K562 (cell line): ENCODE data around the gene NRXN3. TPM values are rescaled to one million over a fixed set of nuclear protein-coding genes. Genes with fewer than 3 reads are reported as not detected.

Source experiments
- ATAC-seq: fragments of 200-7000 bp; cut with Tn5 transposase; 3 replicates; pipeline ENCODE4 v1.9.1; 2020; ENCODE audit warnings: moderate library complexity
- BruUV-seq: library from RNA; stranded (reverse); fragments of 400-500 nt; replicated peaks from 2 replicates; lab custom pipeline; 2021; lab: Mats Ljungman, UMichigan
- CTCF ChIA-PET: fragments of 300-600 bp; formaldehyde crosslinking; extraction: SDS; loops from one replicate; lab custom pipeline; 2021; ENCODE audit warnings: low intra/inter-chr PET ratio; lab: Yijun Ruan, JAX
- POLR2A ChIA-PET: fragments of 300-600, 350-650 bp; sonication (Branson Sonifier 250); formaldehyde crosslinking; extraction: SDS; loops from one replicate; lab custom pipeline; 2021; ENCODE audit warnings: antibody characterized with exemption, inconsistent platforms; lab: Yijun Ruan, JAX
- DNase-seq, 4 experiments: peaks; one replicate each; pipeline versions ENCODE4 v3.0.0 to v3.0.0-alpha.2; 2011 to 2018; ENCODE audit warnings: low spot score in 3 of 4, mixed read lengths in 3 of 4; ENCODE audit errors: extremely low read depth in 1 of 4
- FAIRE-seq: peaks from 2 replicates; lab custom pipeline; 2011; peaks lifted over from hg19 to GRCh38; lab: Jason Lieb, UNC
- H2AFZ ChIP-seq: 2 replicates; pipeline ENCODE4 v1.6.0; 2011; ENCODE audit warnings: low read depth, low read length, control low read depth, inconsistent platforms
- H3K27ac ChIP-seq: fragments of 200-600 bp; 3 replicates; pipeline ENCODE4 v1.8.0; 2011; ENCODE audit warnings: low read depth, mild to moderate bottlenecking, control low read depth, inconsistent platforms, low read length, moderate library complexity, mixed read lengths; ENCODE audit errors: extremely low read depth
- H3K27me3 ChIP-seq, 2 experiments: fragments of 300-600 bp in 1 of 2; 2 replicates in 1 of 2; 3 replicates in 1 of 2; pipeline versions ENCODE4 v1.6.0 to v1.8.0; 2011; ENCODE audit warnings: inconsistent platforms in 2 of 2, low read length in 2 of 2, mild to moderate bottlenecking in 1 of 2, mixed read lengths in 1 of 2, moderate library complexity in 1 of 2; ENCODE audit not compliant: control insufficient read depth in 2 of 2, insufficient read depth in 2 of 2
- H3K36me3 ChIP-seq: fragments of 300-600 bp; 3 replicates; pipeline ENCODE4 v1.8.0; 2011; ENCODE audit warnings: mild to moderate bottlenecking, low read length, inconsistent platforms; ENCODE audit not compliant: control insufficient read depth, insufficient read depth
- H3K4me1 ChIP-seq, 2 experiments: fragments of 200-600 bp in 1 of 2; replicated peaks in 1 of 2; 2 replicates in 1 of 2; 3 replicates in 1 of 2; pipeline versions ENCODE4 v1.5.1 to v1.8.0; 2011; ENCODE audit warnings: inconsistent platforms in 2 of 2, low read length in 2 of 2, mild to moderate bottlenecking in 1 of 2, mixed read lengths in 1 of 2, moderate library complexity in 1 of 2; ENCODE audit not compliant: control insufficient read depth in 2 of 2, insufficient read depth in 2 of 2
- H3K4me2 ChIP-seq: 2 replicates; pipeline ENCODE4 v1.6.1; 2011; ENCODE audit warnings: low read length, control low read depth, inconsistent platforms, mixed read lengths; ENCODE audit not compliant: insufficient read depth
- H3K4me3 ChIP-seq: fragments of 200-600 bp; sonication (generic), shearing (Covaris generic); 2 replicates; pipeline ENCODE4 v1.5.1; 2016; ENCODE audit warnings: control low read depth, inconsistent platforms
- H3K79me2 ChIP-seq: fragments of 200-600 bp; 3 replicates; pipeline ENCODE4 v1.8.0; 2011; ENCODE audit warnings: low read length, inconsistent platforms; ENCODE audit not compliant: control insufficient read depth, insufficient read depth
- H3K9ac ChIP-seq, 2 experiments: 2 replicates each; pipeline versions ENCODE4 v1.6.0 to v1.6.1; 2011; ENCODE audit warnings: low read depth in 2 of 2, low read length in 2 of 2, control low read depth in 1 of 2, inconsistent platforms in 1 of 2, mild to moderate bottlenecking in 1 of 2, mixed read lengths in 1 of 2; ENCODE audit not compliant: insufficient read depth in 1 of 2
- H3K9me1 ChIP-seq: one replicate; pipeline ENCODE4 v1.6.0; 2011; ENCODE audit warnings: inconsistent platforms, mild to moderate bottlenecking, low read length, moderate library complexity; ENCODE audit not compliant: control insufficient read depth, insufficient read depth
- H3K9me3 ChIP-seq: replicated peaks from 2 replicates; pipeline ENCODE4 v1.5.1; 2011; ENCODE audit warnings: low read depth, low read length, inconsistent platforms; ENCODE audit not compliant: control insufficient read depth, insufficient read depth
- H4K20me1 ChIP-seq: replicated peaks from 2 replicates; pipeline ENCODE4 v1.6.1; 2011; ENCODE audit warnings: low read length, inconsistent platforms, mixed read lengths; ENCODE audit not compliant: control insufficient read depth, insufficient read depth
- CBFB ChIP-seq: sonication (generic); formaldehyde crosslinking; IDR thresholded peaks from 2 replicates; pipeline ENCODE4 v1.4.0; 2020; ENCODE audit warnings: mild to moderate bottlenecking, missing genetic modification reagents
- CBX1 ChIP-seq: sonication (generic); IDR thresholded peaks from 2 replicates; pipeline ENCODE4 v1.6.1; 2016; ENCODE audit warnings: antibody characterized with exemption, low read depth, mild to moderate bottlenecking
- CGGBP1 ChIP-seq: fragments of 250-450 bp; sonication (Bioruptor Pico); IDR thresholded peaks from 2 replicates; pipeline ENCODE4 v1.9.0; 2021; ENCODE audit warnings: mild to moderate bottlenecking
- HMGXB4 ChIP-seq: sonication (generic); formaldehyde crosslinking; IDR thresholded peaks from 2 replicates; pipeline ENCODE4 v1.8.1; 2023; ENCODE audit warnings: mild to moderate bottlenecking, missing genetic modification reagents
- PHF8 ChIP-seq: fragments of 200-600 bp; sonication (generic); IDR thresholded peaks from 2 replicates; pipeline ENCODE4 v1.6.1; 2012; ENCODE audit warnings: mixed run types, mild to moderate bottlenecking, inconsistent platforms, low read length, moderate library complexity, borderline replicate concordance
- WGBS: fragments of 100-300 bp; shearing (Covaris generic); methylation state at CpG from one replicate; pipeline ENCODE4 v1.1.6; 2016; ENCODE audit warnings: low coverage, mixed read lengths; ENCODE audit not compliant: insufficient coverage; ENCODE audit errors: missing lambda C conversion rate; 5-methylcytosine and 5-hydroxymethylcytosine counted together
- in situ Hi-C: fragments of 300-500 bp; cut with MboI; formaldehyde crosslinking; loops from 4 replicates; pipeline ENCODE4 v1.15.0; 2018; ENCODE audit warnings: inconsistent platforms, mixed read lengths
- intact Hi-C: fragments of 100-400 bp; cut with micrococcal nuclease; formaldehyde crosslinking; loops from 2 replicates; pipeline ENCODE4 v1.14.2; 2022
- polyA plus RNA-seq, 8 experiments: library from polyadenylated mRNA; depleted of rRNA in 4 of 8; stranded (reverse) in 5 of 8; unstranded in 3 of 8; fragments of >200 nt; fragmentation: Nextera tagmentation in 2 of 8; fragmentation: Illumina TruSeq in 1 of 8; extraction: Ambion mirVana in 2 of 8; extraction: Trizol in 1 of 8; gene quantifications; 2 replicates each; pipeline versions ENCODE4 v1.2.1 to v1.2.3, GENCODE V29; 2011 to 2014; ENCODE audit warnings: inconsistent platforms in 1 of 8, missing spikeins in 1 of 8
- total RNA-seq, 7 experiments: library from RNA; depleted of rRNA in 6 of 7; stranded (reverse); fragments of >200 nt in 6 of 7; fragmentation: Illumina TruSeq in 2 of 7; extraction: Trizol in 2 of 7; gene quantifications; 2 replicates each; pipeline versions ENCODE4 v1.2.1 to v1.2.3, GENCODE V29; 2011 to 2021; ENCODE audit warnings: low replicate concordance in 1 of 7

NRXN3 gene
- total and polyA plus RNA-seq, 9 of the 15 experiments (the other 6 are each of a cell fraction or from before 2014, with no cell fraction given): 0.09 TPM; not detected in 8

DNA sequence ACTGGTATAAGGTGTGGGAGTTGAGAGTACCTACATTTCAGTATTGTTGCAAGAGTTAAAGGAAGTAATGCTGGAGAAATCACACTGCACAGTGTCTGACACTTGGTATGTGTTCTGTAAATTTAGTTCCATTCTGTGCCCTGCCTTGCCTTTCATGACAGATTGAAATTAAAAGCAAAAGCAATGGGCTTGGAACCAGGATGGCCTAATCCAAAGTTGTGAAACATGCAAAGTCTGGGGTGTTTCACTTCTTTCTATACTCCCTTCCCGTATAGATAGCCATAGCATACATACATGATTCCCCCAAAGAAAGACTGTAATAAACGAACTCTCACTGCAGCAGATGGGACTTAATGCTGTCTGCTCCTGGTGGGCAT lies 281.1 kb downstream of the NRXN3 start (continued):
- TF ChIP-seq CBX1: no peak
- no peak for TF ChIP-seq HMGXB4 (CRISPR knock-in tag)
- TF ChIP-seq, all 486 proteins: peak for 0

- H3K4me1 ChIP-seq: no peaks in the 10 kb centered on the region
- no peaks in the 10 kb centered on the region for H4K20me1 ChIP-seq
- H3K4me3 ChIP-seq: no peak overlapping the region
- intact Hi-C loops: no loop called here
- H3K27me3 ChIP-seq: no peaks in the 10 kb centered on the region
- H3K4me2 ChIP-seq: no peak overlapping the region
- H3K36me3 ChIP-seq: no peaks in the 10 kb centered on the region
- DNase-seq (no peak), FAIRE-seq (no peak), ATAC-seq (no peak)
- H3K27ac ChIP-seq: no peak overlapping the region
- H3K79me2 ChIP-seq: no peaks in the 10 kb centered on the region
- no peak overlapping the region for H3K9ac ChIP-seq
- ChIA-PET CTCF (no interaction called here), POLR2A (interaction anchor here (0.6 kb wide), 1 partner anchor 798 kb away, joined by 3 read pairs; no protein-coding TSS in a partner anchor)
- in situ Hi-C loops: no loop called here
- BruUV-seq: no TSS peak
- TF ChIP-seq PHF8 (no peak), CGGBP1 (CRISPR knock-in tag) (no peak), CBFB (CRISPR knock-in tag) (no peak)
- H3K9me3 ChIP-seq: no peaks in the 10 kb centered on the region
- H2AFZ ChIP-seq: no peak overlapping the region
- H3K9me1 ChIP-seq: no peaks in the 10 kb centered on the region
- 2% methylated on average over 6 of the region's 6 CpGs for WGBS
Observed at GRCh38 chr14:78455896-78456435, 285.8 kb downstream of the NRXN3 start.
